HepG2 (cell line): ENCODE data around the gene MTARC1. TPM values are rescaled to one million over a fixed set of nuclear protein-coding genes. Genes with fewer than 3 reads are reported as not detected.

Experiments used
- ATRX ChIP-seq: sonication (generic); formaldehyde crosslinking; IDR thresholded peaks from 2 replicates; pipeline ENCODE4 v1.4.0; 2020; ENCODE audit warnings: missing genetic modification reagents, borderline replicate concordance
- BORCS8-MEF2B ChIP-seq: sonication (generic); formaldehyde crosslinking; IDR thresholded peaks from 2 replicates; pipeline ENCODE4 v1.8.0; 2022; ENCODE audit warnings: mild to moderate bottlenecking, missing genetic modification reagents
- EZH2 ChIP-seq: conservative IDR thresholded peaks from 2 replicates; pipeline ENCODE4 v1.6.1; 2012; ENCODE audit warnings: mild to moderate bottlenecking, low read depth, low read length, moderate library complexity
- HDAC2 ChIP-seq: sonication (generic); formaldehyde crosslinking; IDR thresholded peaks from 2 replicates; pipeline ENCODE4 v1.4.0; 2020; ENCODE audit warnings: missing genetic modification reagents
- KLF9 ChIP-seq: IDR thresholded peaks from 2 replicates; pipeline ENCODE4 v1.6.1; 2016; ENCODE audit warnings: low read depth
- MATR3 ChIP-seq: sonication (generic); formaldehyde crosslinking; IDR thresholded peaks from 2 replicates; pipeline ENCODE4 v1.4.0; 2020; ENCODE audit warnings: missing genetic modification reagents
- MEF2D ChIP-seq: sonication (generic); formaldehyde crosslinking; IDR thresholded peaks from 2 replicates; pipeline ENCODE4 v1.5.1; 2020; ENCODE audit warnings: mild to moderate bottlenecking, missing genetic modification reagents
- SRY ChIP-seq: sonication (generic); formaldehyde crosslinking; IDR thresholded peaks from 2 replicates; pipeline ENCODE4 v1.8.0; 2022; ENCODE audit warnings: mild to moderate bottlenecking, missing genetic modification reagents
- ZBTB7B ChIP-seq: sonication (generic); formaldehyde crosslinking; IDR thresholded peaks from 2 replicates; pipeline ENCODE4 v1.4.0; 2020; ENCODE audit warnings: missing genetic modification reagents
- ZFP36L1 ChIP-seq: sonication (generic); formaldehyde crosslinking; IDR thresholded peaks from 2 replicates; pipeline ENCODE4 v1.8.0; 2022; ENCODE audit warnings: mild to moderate bottlenecking, missing genetic modification reagents, moderate library complexity
- ZFX ChIP-seq: sonication (generic); formaldehyde crosslinking; IDR thresholded peaks from 2 replicates; pipeline ENCODE4 v1.4.0; 2020; ENCODE audit warnings: mild to moderate bottlenecking, low read depth, missing genetic modification reagents, moderate library complexity
- ZNF781 ChIP-seq: sonication (generic); formaldehyde crosslinking; IDR thresholded peaks from 2 replicates; pipeline ENCODE4 v1.5.1; 2020; ENCODE audit warnings: borderline replicate concordance, mild to moderate bottlenecking, missing genetic modification reagents; ENCODE audit errors: not compliant biosample characterization
- polyA plus RNA-seq, 8 experiments: library from polyadenylated mRNA; depleted of rRNA in 3 of 8; stranded (reverse) in 7 of 8; unstranded in 1 of 8; fragments of >200 nt; fragmentation: Illumina TruSeq in 4 of 8; extraction: Trizol in 4 of 8; gene quantifications; 2 replicates each; pipeline versions ENCODE4 v1.2.1 to v1.2.3, GENCODE V29; 2011 to 2016; ENCODE audit warnings: low read depth in 4 of 8, missing spikeins in 1 of 8, mixed read lengths in 1 of 8; ENCODE audit not compliant: insufficient read depth in 1 of 8
- total RNA-seq, 5 experiments: library from RNA; depleted of rRNA; stranded (reverse); fragments of >200 nt; fragmentation: Illumina TruSeq; extraction: Trizol; gene quantifications; 2 replicates each; pipeline ENCODE4 v1.2.3, GENCODE V29; 2016; ENCODE audit warnings: low read depth in 1 of 5
- TF ChIP-seq, protein P1 (sequence below): IDR thresholded peaks from 2 replicates; pipeline ENCODE4 v1.6.1; 2016; ENCODE audit warnings: low read depth, missing genetic modification reagents, missing compliant biosample characterization
- TF ChIP-seq, protein P2 (sequence below): sonication (generic); formaldehyde crosslinking; IDR thresholded peaks from 2 replicates; pipeline ENCODE4 v1.5.1; 2020; ENCODE audit warnings: missing genetic modification reagents, mild to moderate bottlenecking, borderline replicate concordance
- TF ChIP-seq, protein P3 (sequence below): sonication (generic); formaldehyde crosslinking; IDR thresholded peaks from one replicate; pipeline ENCODE4 v1.5.1; 2020; ENCODE audit warnings: mild to moderate bottlenecking, missing genetic modification reagents; ENCODE audit errors: not compliant biosample characterization

The MTARC1 gene
- total and polyA plus RNA-seq, 2 of the 13 experiments (the other 11 are each of a cell fraction or from before 2014, with no cell fraction given), result 19.4 to 106 TPM

DNA sequence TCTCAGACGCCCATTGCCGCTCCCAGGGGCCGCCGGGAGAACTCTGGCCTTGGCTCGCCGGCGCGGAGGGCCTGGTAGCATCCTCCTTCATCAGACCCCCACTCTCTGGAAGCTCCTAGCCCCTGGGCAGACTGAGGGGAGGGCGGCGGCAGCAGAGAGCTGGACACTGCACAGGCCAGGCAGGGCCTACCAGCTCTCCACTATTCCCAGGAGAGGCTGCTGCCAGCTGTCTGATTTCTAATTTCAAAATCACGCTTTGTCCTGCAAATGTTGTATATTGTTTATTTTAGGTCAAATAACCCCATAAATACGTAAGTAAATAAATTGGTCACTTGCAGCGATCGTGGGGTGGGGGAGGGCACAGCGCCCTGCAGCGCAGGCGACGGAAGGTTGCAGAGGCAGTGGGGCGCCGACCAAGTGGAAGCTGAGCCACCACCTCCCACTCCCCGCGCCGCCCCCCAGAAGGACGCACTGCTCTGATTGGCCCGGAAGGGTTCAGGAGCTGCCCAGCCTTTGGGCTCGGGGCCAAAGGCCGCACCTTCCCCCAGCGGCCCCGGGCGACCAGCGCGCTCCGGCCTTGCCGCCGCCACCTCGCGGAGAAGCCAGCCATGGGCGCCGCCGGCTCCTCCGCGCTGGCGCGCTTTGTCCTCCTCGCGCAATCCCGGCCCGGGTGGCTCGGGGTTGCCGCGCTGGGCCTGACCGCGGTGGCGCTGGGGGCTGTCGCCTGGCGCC lies at the start of gene MTARC1 (continued):
- TF ChIP-seq, protein P1, sequence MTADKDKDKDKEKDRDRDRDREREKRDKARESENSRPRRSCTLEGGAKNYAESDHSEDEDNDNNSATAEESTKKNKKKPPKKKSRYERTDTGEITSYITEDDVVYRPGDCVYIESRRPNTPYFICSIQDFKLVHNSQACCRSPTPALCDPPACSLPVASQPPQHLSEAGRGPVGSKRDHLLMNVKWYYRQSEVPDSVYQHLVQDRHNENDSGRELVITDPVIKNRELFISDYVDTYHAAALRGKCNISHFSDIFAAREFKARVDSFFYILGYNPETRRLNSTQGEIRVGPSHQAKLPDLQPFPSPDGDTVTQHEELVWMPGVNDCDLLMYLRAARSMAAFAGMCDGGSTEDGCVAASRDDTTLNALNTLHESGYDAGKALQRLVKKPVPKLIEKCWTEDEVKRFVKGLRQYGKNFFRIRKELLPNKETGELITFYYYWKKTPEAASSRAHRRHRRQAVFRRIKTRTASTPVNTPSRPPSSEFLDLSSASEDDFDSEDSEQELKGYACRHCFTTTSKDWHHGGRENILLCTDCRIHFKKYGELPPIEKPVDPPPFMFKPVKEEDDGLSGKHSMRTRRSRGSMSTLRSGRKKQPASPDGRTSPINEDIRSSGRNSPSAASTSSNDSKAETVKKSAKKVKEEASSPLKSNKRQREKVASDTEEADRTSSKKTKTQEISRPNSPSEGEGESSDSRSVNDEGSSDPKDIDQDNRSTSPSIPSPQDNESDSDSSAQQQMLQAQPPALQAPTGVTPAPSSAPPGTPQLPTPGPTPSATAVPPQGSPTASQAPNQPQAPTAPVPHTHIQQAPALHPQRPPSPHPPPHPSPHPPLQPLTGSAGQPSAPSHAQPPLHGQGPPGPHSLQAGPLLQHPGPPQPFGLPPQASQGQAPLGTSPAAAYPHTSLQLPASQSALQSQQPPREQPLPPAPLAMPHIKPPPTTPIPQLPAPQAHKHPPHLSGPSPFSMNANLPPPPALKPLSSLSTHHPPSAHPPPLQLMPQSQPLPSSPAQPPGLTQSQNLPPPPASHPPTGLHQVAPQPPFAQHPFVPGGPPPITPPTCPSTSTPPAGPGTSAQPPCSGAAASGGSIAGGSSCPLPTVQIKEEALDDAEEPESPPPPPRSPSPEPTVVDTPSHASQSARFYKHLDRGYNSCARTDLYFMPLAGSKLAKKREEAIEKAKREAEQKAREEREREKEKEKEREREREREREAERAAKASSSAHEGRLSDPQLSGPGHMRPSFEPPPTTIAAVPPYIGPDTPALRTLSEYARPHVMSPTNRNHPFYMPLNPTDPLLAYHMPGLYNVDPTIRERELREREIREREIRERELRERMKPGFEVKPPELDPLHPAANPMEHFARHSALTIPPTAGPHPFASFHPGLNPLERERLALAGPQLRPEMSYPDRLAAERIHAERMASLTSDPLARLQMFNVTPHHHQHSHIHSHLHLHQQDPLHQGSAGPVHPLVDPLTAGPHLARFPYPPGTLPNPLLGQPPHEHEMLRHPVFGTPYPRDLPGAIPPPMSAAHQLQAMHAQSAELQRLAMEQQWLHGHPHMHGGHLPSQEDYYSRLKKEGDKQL (CRISPR knock-in tag), result no peak
- TF ChIP-seq SRY (peak; percentile 44; the same call in 1 of the 2 replicates), MATR3 (CRISPR knock-in tag) (no peak), MEF2D (CRISPR knock-in tag) (no peak), KLF9 (CRISPR knock-in tag) (no peak), ZBTB7B (no peak), HDAC2 (peak; percentile 64), ATRX (CRISPR knock-in tag) (no peak), BORCS8-MEF2B (CRISPR knock-in tag) (0 out of 2 replicates have a peak, but pooled peaks have one; percentile 9), ZFX (CRISPR knock-in tag) (peak; percentile 78), ZFP36L1 (CRISPR knock-in tag) (no peak), ZNF781 (CRISPR knock-in tag) (no peak), EZH2 (no peak)
- TF ChIP-seq, protein P2, sequence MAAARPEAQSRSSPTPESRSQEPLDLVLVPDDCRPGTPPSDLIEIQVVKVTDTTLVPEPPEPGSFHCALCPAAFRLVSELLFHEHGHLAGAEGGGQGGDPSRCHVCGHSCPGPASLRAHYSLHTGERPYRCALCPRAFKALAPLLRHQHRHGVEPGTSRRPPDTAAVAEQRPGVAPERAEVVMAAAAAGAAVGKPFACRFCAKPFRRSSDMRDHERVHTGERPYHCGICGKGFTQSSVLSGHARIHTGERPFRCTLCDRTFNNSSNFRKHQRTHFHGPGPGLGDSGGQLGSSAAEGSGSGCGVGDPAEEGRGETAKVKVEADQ, result 0 out of 2 replicates have a peak, but pooled peaks have one; percentile 66
- TF ChIP-seq, protein P3, sequence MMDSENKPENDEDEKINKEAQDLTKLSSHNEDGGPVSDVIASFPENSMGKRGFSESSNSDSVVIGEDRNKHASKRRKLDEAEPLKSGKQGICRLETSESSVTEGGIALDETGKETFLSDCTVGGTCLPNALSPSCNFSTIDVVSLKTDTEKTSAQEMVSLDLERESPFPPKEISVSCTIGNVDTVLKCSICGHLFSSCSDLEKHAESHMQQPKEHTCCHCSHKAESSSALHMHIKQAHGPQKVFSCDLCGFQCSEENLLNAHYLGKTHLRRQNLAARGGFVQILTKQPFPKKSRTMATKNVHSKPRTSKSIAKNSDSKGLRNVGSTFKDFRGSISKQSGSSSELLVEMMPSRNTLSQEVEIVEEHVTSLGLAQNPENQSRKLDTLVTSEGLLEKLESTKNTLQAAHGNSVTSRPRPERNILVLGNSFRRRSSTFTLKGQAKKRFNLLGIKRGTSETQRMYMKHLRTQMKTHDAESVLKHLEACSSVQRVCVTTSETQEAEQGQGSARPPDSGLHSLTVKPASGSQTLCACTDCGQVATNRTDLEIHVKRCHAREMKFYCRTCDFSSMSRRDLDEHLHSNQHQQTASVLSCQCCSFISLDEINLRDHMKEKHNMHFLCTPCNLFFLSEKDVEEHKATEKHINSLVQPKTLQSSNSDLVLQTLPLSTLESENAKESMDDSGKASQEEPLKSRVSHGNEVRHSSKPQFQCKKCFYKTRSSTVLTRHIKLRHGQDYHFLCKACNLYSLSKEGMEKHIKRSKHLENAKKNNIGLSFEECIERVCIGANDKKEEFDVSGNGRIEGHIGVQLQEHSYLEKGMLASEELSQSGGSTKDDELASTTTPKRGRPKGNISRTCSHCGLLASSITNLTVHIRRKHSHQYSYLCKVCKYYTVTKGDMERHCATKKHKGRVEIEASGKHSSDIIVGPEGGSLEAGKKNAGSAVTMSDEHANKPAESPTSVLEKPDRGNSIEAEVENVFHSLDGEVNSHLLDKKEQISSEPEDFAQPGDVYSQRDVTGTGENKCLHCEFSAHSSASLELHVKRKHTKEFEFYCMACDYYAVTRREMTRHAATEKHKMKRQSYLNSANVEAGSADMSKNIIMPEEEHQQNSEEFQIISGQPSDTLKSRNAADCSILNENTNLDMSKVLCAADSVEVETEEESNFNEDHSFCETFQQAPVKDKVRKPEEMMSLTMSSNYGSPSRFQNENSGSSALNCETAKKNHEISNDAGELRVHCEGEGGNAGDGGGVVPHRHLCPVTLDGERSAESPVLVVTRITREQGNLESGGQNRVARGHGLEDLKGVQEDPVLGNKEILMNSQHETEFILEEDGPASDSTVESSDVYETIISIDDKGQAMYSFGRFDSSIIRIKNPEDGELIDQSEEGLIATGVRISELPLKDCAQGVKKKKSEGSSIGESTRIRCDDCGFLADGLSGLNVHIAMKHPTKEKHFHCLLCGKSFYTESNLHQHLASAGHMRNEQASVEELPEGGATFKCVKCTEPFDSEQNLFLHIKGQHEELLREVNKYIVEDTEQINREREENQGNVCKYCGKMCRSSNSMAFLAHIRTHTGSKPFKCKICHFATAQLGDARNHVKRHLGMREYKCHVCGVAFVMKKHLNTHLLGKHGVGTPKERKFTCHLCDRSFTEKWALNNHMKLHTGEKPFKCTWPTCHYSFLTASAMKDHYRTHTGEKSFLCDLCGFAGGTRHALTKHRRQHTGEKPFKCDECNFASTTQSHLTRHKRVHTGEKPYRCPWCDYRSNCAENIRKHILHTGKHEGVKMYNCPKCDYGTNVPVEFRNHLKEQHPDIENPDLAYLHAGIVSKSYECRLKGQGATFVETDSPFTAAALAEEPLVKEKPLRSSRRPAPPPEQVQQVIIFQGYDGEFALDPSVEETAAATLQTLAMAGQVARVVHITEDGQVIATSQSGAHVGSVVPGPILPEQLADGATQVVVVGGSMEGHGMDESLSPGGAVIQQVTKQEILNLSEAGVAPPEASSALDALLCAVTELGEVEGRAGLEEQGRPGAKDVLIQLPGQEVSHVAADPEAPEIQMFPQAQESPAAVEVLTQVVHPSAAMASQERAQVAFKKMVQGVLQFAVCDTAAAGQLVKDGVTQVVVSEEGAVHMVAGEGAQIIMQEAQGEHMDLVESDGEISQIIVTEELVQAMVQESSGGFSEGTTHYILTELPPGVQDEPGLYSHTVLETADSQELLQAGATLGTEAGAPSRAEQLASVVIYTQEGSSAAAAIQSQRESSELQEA (CRISPR knock-in tag), result peak; percentile 68
